ENCODE measurements around the gene SPATA2.

SPATA2 gene

DNA sequence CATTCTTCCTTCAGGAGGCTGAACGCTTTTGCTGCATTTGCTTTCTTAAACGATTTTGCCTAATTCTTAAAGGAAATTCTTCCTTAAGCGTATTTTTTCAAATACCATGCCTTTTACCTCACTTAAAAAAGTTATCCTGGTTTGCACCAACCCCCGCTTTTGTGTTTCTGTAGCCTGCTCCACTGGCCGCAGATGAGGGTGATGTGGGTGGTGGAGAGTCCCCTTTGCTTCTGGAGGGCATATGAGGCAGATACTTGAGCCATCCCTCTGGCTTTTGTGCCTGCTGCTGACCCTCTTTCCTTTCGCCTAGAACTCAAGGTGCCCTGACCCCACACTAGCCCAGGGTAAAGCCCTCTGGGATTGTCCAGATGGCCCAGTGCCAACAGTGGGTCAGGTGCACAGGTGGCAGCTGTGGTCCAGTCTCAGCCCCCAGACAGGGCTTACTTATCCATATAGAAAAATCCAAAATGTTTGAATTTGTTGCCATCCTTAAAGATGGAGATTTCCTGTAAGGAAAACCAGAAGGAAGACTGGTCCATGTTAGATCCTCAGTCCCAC, 43.9 kb downstream of the SPATA2 start:
- TF ChIP-seq, protein P1, sequence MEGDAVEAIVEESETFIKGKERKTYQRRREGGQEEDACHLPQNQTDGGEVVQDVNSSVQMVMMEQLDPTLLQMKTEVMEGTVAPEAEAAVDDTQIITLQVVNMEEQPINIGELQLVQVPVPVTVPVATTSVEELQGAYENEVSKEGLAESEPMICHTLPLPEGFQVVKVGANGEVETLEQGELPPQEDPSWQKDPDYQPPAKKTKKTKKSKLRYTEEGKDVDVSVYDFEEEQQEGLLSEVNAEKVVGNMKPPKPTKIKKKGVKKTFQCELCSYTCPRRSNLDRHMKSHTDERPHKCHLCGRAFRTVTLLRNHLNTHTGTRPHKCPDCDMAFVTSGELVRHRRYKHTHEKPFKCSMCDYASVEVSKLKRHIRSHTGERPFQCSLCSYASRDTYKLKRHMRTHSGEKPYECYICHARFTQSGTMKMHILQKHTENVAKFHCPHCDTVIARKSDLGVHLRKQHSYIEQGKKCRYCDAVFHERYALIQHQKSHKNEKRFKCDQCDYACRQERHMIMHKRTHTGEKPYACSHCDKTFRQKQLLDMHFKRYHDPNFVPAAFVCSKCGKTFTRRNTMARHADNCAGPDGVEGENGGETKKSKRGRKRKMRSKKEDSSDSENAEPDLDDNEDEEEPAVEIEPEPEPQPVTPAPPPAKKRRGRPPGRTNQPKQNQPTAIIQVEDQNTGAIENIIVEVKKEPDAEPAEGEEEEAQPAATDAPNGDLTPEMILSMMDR (IDR thresholded peaks at IDR 0.05; ENCODE audit: low read length, missing control alignments): no peak
- H3K4me3 ChIP-seq (replicated peaks; ENCODE audit: low read depth, low read length): no peak overlapping the region
- no peak for DNase-seq (ENCODE audit: low read depth)

DNA sequence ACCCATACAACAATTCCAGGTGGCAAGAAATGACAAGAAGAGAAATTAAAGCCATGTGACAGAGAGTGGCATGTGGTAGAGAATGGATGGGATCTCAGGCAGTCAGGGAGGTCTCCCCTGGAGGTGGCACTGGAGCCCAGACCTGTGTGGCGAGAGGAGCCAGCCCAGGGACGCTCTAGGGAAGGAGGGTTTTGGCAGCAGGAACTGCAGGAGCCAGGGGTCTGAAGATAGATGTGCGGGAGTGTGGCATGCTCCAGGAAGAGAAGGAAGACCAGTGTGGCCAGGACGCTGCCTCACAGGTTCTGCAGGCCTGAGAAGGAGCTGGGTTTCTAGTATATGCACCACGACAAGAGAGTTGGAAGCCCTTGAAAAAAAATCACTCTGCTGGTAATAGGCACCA, 45.1 kb downstream of the SPATA2 start:
- TF ChIP-seq, protein P1 (IDR thresholded peaks at IDR 0.05; ENCODE audit: low read length, missing control alignments): no peak
- no peak for DNase-seq (ENCODE audit: low read depth)
- H3K4me3 ChIP-seq (replicated peaks; ENCODE audit: low read depth, low read length): no peak overlapping the region

DNA sequence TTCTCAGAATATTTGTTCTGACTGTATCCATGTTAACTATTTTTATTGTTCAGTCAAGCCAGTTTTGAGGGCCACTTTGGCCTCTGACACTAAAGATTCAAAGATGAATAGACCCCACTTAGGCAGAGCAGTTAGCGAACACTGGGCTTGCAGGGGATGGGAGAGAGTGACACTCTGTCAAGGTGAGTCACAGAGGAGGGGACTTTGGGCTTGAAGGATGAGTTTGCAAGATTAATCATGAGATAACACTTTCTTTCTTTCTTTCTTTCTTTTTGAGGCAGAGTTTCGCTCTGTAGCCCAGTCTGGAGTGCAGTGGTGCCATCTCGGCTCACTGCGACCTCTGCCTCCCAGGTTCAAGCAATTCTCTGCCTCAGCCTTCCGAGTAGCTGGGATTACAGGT, 46.4 kb downstream of the SPATA2 start:
- DNase-seq (ENCODE audit: low read depth): no peak
- H3K4me3 ChIP-seq (replicated peaks; ENCODE audit: low read depth, low read length): no peak overlapping the region
- TF ChIP-seq, protein P1 (IDR thresholded peaks at IDR 0.05; ENCODE audit: low read length, missing control alignments): no peak

DNA sequence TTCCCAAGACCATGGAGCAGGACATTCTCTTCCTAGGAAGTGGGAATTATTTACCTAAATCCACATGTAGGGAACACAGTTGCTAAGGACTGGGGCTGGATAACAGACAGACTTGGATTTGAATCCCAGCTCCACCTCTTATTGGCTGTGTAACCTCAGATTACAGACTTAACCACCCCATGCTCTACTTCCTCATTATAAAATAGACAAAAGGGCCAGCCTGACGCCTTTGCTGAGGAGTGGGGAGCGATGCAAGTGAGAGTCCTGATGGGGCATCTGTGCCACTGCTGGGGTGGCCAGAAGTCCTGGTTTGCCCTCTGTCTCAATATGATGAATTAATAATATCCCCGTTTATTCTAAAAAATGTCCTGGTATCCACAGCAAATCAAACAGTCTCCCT, 46.8 kb downstream of the SPATA2 start:
- DNase-seq (ENCODE audit: low read depth): no peak
- TF ChIP-seq, protein P1 (IDR thresholded peaks at IDR 0.05; ENCODE audit: low read length, missing control alignments): no peak
- no peak overlapping the region for H3K4me3 ChIP-seq (replicated peaks; ENCODE audit: low read depth, low read length)

- H3K4me3 ChIP-seq (replicated peaks; ENCODE audit: low read depth, low read length): no peak overlapping the region
- TF ChIP-seq, protein P1 (IDR thresholded peaks at IDR 0.05; ENCODE audit: low read length, missing control alignments): no peak
- no peak for DNase-seq (ENCODE audit: low read depth)
Observed at GRCh38 chr20:49867453-49868215, 47.7 kb downstream of the SPATA2 start.

- TF ChIP-seq, protein P1 (IDR thresholded peaks at IDR 0.05; ENCODE audit: low read length, missing control alignments): no peak
- no peak overlapping the region for H3K4me3 ChIP-seq (replicated peaks; ENCODE audit: low read depth, low read length)
- no peak for DNase-seq (ENCODE audit: low read depth)
Observed at GRCh38 chr20:49866051-49866450, 49.3 kb downstream of the SPATA2 start.

GRCh38 chr20:49865559-49865958, 49.8 kb downstream of the SPATA2 start:
- no peak for DNase-seq (ENCODE audit: low read depth)
- no peak overlapping the region for H3K4me3 ChIP-seq (replicated peaks; ENCODE audit: low read depth, low read length)
- TF ChIP-seq, protein P1 (IDR thresholded peaks at IDR 0.05; ENCODE audit: low read length, missing control alignments): no peak

Measured in fibroblast of pulmonary artery (primary cell).